ENCODE data around the gene TMOD4. TPM values are rescaled to one million over a fixed set of nuclear protein-coding genes. Genes with fewer than 3 reads are reported as not detected.

Gene TMOD4
- total and polyA plus RNA-seq, 9 of the 15 experiments (the other 6 are each of a cell fraction or from before 2014, with no cell fraction given), result 0.18 to 1.8 (median 1.1) TPM; not detected in 1

DNA sequence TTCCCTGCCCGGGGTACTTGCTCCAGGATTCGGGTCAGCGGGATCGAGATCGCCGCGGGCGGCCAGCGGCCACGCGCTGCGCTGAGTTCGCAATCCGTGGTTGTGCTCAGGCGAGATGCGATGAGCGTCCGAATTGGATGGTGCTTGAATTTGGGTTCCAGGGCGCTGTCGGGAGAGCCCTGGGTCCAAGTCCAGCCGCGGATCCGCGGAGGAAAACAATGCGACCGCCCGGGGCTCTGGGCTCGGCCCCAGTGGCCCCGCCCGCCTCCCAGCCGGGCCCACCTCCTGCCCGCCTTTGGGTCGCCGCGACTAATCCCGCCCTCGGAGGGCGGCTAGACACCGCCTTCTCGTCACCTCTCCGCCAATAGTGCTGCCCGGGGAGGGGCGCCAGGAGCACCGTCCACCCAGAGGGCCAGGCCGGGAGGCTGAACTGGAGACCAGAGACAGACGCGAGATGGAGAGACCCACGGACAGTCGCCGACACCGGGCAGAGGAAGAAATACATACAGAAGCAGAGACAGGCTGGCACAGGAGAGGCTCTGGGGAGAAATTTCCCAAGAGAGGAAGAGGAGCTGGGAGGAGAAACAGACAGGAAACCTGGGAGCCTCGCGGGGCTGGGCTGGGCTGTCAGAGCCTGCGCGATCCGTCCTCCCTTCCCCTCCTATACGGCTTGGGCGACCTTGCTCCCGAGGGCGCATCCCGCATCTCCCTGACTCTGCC, 29.2 kb downstream of the TMOD4 start, which contains the start of gene SEMA6C (continued):
- TF ChIP-seq POLR3G (IDR thresholded peaks at IDR 0.05; ENCODE audit: extremely low read depth, insufficient read length, insufficient replicate concordance) (no peak), SP2 (IDR thresholded peaks at IDR 0.05; ENCODE audit: extremely low read depth, low read depth, low read length, poor library complexity, severe bottlenecking) (peak; percentile 30), ZNF174 (CRISPR knock-in tag; IDR thresholded peaks at IDR 0.05) (no peak), ZNF408 (CRISPR knock-in tag; IDR thresholded peaks at IDR 0.05; ENCODE audit: low read depth) (no peak), ZNF140 (CRISPR knock-in tag; IDR thresholded peaks at IDR 0.05) (no peak), RBM17 (IDR thresholded peaks at IDR 0.05; ENCODE audit: borderline replicate concordance, low read depth, low read length) (no peak), PHF8 (IDR thresholded peaks at IDR 0.05; ENCODE audit: borderline replicate concordance, low read length) (peak; percentile 67; the same call in 1 of the 2 replicates), ZC3H11A (IDR thresholded peaks at IDR 0.05; ENCODE audit: low read depth, low read length) (no peak), SP1 (CRISPR knock-in tag; IDR thresholded peaks at IDR 0.05) (peak; percentile 85; the same call in 1 of the 2 replicates), POLR2AphosphoS5 (IDR thresholded peaks at IDR 0.05; ENCODE audit: control insufficient read depth, insufficient read depth, low read depth, low read length) (no peak), NEUROD1 (IDR thresholded peaks at IDR 0.05; ENCODE audit: borderline replicate concordance, low read depth, low read length, partially characterized antibody) (no peak), ZNF134 (CRISPR knock-in tag; conservative IDR thresholded peaks at IDR 0.05) (no peak), ZNF583 (CRISPR knock-in tag; IDR thresholded peaks at IDR 0.05) (no peak)
- TF ChIP-seq, protein P1, sequence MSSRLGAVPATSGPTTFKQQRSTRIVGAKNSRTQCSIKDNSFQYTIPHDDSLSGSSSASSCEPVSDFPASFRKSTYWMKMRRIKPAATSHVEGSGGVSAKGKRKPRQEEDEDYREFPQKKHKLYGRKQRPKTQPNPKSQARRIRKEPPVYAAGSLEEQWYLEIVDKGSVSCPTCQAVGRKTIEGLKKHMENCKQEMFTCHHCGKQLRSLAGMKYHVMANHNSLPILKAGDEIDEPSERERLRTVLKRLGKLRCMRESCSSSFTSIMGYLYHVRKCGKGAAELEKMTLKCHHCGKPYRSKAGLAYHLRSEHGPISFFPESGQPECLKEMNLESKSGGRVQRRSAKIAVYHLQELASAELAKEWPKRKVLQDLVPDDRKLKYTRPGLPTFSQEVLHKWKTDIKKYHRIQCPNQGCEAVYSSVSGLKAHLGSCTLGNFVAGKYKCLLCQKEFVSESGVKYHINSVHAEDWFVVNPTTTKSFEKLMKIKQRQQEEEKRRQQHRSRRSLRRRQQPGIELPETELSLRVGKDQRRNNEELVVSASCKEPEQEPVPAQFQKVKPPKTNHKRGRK (tag; IDR thresholded peaks at IDR 0.05), result no peak
- TF ChIP-seq, protein P2, sequence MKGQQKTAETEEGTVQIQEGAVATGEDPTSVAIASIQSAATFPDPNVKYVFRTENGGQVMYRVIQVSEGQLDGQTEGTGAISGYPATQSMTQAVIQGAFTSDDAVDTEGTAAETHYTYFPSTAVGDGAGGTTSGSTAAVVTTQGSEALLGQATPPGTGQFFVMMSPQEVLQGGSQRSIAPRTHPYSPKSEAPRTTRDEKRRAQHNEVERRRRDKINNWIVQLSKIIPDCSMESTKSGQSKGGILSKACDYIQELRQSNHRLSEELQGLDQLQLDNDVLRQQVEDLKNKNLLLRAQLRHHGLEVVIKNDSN (CRISPR knock-in tag; IDR thresholded peaks at IDR 0.05), result no peak
- TF ChIP-seq, protein P3, sequence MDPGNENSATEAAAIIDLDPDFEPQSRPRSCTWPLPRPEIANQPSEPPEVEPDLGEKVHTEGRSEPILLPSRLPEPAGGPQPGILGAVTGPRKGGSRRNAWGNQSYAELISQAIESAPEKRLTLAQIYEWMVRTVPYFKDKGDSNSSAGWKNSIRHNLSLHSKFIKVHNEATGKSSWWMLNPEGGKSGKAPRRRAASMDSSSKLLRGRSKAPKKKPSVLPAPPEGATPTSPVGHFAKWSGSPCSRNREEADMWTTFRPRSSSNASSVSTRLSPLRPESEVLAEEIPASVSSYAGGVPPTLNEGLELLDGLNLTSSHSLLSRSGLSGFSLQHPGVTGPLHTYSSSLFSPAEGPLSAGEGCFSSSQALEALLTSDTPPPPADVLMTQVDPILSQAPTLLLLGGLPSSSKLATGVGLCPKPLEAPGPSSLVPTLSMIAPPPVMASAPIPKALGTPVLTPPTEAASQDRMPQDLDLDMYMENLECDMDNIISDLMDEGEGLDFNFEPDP (CRISPR knock-in tag; IDR thresholded peaks at IDR 0.05), result no peak
- TF ChIP-seq, protein P4, sequence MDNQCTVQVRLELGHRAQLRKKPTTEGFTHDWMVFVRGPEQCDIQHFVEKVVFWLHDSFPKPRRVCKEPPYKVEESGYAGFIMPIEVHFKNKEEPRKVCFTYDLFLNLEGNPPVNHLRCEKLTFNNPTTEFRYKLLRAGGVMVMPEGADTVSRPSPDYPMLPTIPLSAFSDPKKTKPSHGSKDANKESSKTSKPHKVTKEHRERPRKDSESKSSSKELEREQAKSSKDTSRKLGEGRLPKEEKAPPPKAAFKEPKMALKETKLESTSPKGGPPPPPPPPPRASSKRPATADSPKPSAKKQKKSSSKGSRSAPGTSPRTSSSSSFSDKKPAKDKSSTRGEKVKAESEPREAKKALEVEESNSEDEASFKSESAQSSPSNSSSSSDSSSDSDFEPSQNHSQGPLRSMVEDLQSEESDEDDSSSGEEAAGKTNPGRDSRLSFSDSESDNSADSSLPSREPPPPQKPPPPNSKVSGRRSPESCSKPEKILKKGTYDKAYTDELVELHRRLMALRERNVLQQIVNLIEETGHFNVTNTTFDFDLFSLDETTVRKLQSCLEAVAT (IDR thresholded peaks at IDR 0.05), result no peak
- TF ChIP-seq, protein P5, sequence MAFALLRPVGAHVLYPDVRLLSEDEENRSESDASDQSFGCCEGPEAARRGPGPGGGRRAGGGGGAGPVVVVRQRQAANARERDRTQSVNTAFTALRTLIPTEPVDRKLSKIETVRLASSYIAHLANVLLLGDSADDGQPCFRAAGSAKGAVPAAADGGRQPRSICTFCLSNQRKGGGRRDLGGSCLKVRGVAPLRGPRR (CRISPR knock-in tag; IDR thresholded peaks at IDR 0.05), result no peak
